Osteoblast (primary cell): Measurements from ENCODE around the gene GRID1. TPM values are rescaled to one million over a fixed set of nuclear protein-coding genes. Genes with fewer than 3 reads are reported as not detected.

Experiments
- DNase-seq: peaks from one replicate; pipeline ENCODE4 v3.0.0; 2011; ENCODE audit warnings: low spot score, mixed read lengths; ENCODE audit not compliant: insufficient read length; ENCODE audit errors: missing footprints
- H2AFZ ChIP-seq: 2 replicates; pipeline ENCODE4 v1.6.0; 2011; ENCODE audit warnings: mild to moderate bottlenecking, low read length
- H3K27ac ChIP-seq: 2 replicates; pipeline ENCODE4 v1.5.1; 2011; ENCODE audit warnings: mild to moderate bottlenecking, low read depth, low read length, moderate library complexity
- H3K27me3 ChIP-seq: 2 replicates; pipeline ENCODE4 v1.6.0; 2012; ENCODE audit warnings: mild to moderate bottlenecking, control low read depth, inconsistent platforms, low read length, moderate library complexity; ENCODE audit not compliant: insufficient read depth
- H3K36me3 ChIP-seq: 2 replicates; pipeline ENCODE4 v1.5.1; 2011; ENCODE audit warnings: mild to moderate bottlenecking, low read length, control low read depth, moderate library complexity; ENCODE audit not compliant: insufficient read depth
- H3K4me1 ChIP-seq: 2 replicates; pipeline ENCODE4 v1.5.1; 2011; ENCODE audit warnings: mild to moderate bottlenecking, low read length, control low read depth, moderate library complexity; ENCODE audit not compliant: insufficient read depth
- H3K4me2 ChIP-seq: 2 replicates; pipeline ENCODE4 v1.6.0; 2011; ENCODE audit warnings: mild to moderate bottlenecking, low read length; ENCODE audit not compliant: insufficient read depth
- H3K4me3 ChIP-seq: fragments of 200-600 bp; sonication (generic); 3 replicates; pipeline ENCODE4 v1.5.1; 2012; ENCODE audit warnings: mild to moderate bottlenecking, low read length, inconsistent platforms; ENCODE audit not compliant: insufficient read depth
- H3K79me2 ChIP-seq: 2 replicates; pipeline ENCODE4 v1.6.0; 2012; ENCODE audit warnings: mild to moderate bottlenecking, low read length, control low read depth, inconsistent platforms; ENCODE audit not compliant: insufficient read depth
- H3K9me3 ChIP-seq: 2 replicates; pipeline ENCODE4 v1.5.1; 2011; ENCODE audit warnings: low read depth, low read length, control low read depth
- H4K20me1 ChIP-seq: 2 replicates; pipeline ENCODE4 v1.6.0; 2012; ENCODE audit warnings: mild to moderate bottlenecking, low read length, control low read depth; ENCODE audit not compliant: insufficient read depth
- CTCF ChIP-seq: IDR thresholded peaks from 2 replicates; pipeline ENCODE4 v1.5.1; 2011; ENCODE audit warnings: mild to moderate bottlenecking, low read depth, low read length, moderate library complexity; ENCODE audit errors: extremely low read depth
- total RNA-seq: library from RNA; depleted of rRNA; stranded (reverse); fragments of >200 nt; gene quantifications from 2 replicates; pipeline ENCODE4 v1.2.3, GENCODE V29; 2012

The GRID1 gene
- total RNA-seq, 1 donor, result not detected

- Histone ChIP-seq H3K79me2 (no peaks in the 10 kb centered on the region), H3K27ac (no peak overlapping the region), H3K4me2 (no peak overlapping the region), H3K27me3 (no peaks in the 10 kb centered on the region), H3K9me3 (no peaks in the 10 kb centered on the region), H3K36me3 (no peaks in the 10 kb centered on the region), H3K4me1 (no peaks in the 10 kb centered on the region), H4K20me1 (no peaks in the 10 kb centered on the region), H3K4me3 (no peak overlapping the region), H2AFZ (no peak overlapping the region)
- no peak for TF ChIP-seq CTCF
- no peak for DNase-seq
These were observed 763.2 kb downstream of the GRID1 start for GRCh38 chr10:85603151-85603940.

- Histone ChIP-seq H3K4me1 (no peaks in the 10 kb centered on the region), H3K27me3 (no peaks in the 10 kb centered on the region), H3K36me3 (no peaks in the 10 kb centered on the region), H3K4me3 (no peak overlapping the region), H3K27ac (no peak overlapping the region), H3K4me2 (no peak overlapping the region), H3K9me3 (no peaks in the 10 kb centered on the region), H4K20me1 (no peaks in the 10 kb centered on the region), H3K79me2 (no peaks in the 10 kb centered on the region), H2AFZ (no peak overlapping the region)
- TF ChIP-seq CTCF, result no peak
- peak; percentile 56 for DNase-seq
These were observed 763.9 kb downstream of the GRID1 start for GRCh38 chr10:85602713-85603112.

GRCh38 chr10:85602306-85602705 lies 764.3 kb downstream of the GRID1 start:
- TF ChIP-seq CTCF, result no peak
- Histone ChIP-seq H3K4me3 (no peak overlapping the region), H3K27me3 (no peaks in the 10 kb centered on the region), H4K20me1 (no peaks in the 10 kb centered on the region), H3K36me3 (no peaks in the 10 kb centered on the region), H2AFZ (no peak overlapping the region), H3K4me1 (no peaks in the 10 kb centered on the region), H3K9me3 (no peaks in the 10 kb centered on the region), H3K27ac (no peak overlapping the region), H3K4me2 (no peak overlapping the region), H3K79me2 (no peaks in the 10 kb centered on the region)
- DNase-seq, result no peak

- no peak for DNase-seq
- Histone ChIP-seq H3K9me3 (no peaks in the 10 kb centered on the region), H2AFZ (no peak overlapping the region), H3K36me3 (no peaks in the 10 kb centered on the region), H3K27me3 (no peaks in the 10 kb centered on the region), H3K79me2 (no peaks in the 10 kb centered on the region), H3K4me1 (no peaks in the 10 kb centered on the region), H4K20me1 (no peaks in the 10 kb centered on the region), H3K4me2 (no peak overlapping the region), H3K27ac (no peak overlapping the region), H3K4me3 (no peak overlapping the region)
- TF ChIP-seq CTCF, result no peak
These were observed 765.1 kb downstream of the GRID1 start for GRCh38 chr10:85601526-85601925.
